HG02870 (cell line): ENCODE measurements around the gene SSPN.
A peak's percentile ranks its signal among the peaks of the same experiment; 100 is the strongest.

Experiments
- ATAC-seq: cut with Tn5 transposase; IDR thresholded peaks from one replicate; pipeline ENCODE4 v1.9.1; 2021; ENCODE audit warnings: mild to moderate bottlenecking, moderate library complexity; ENCODE audit not compliant: unreplicated experiment

SSPN gene

GRCh38 chr12:26255893-26256645 is 60.7 kb downstream of the SSPN start:
- no peak for ATAC-seq

GRCh38 chr12:26264215-26264838 is 69.0 kb downstream of the SSPN start:
- ATAC-seq: no peak

DNA sequence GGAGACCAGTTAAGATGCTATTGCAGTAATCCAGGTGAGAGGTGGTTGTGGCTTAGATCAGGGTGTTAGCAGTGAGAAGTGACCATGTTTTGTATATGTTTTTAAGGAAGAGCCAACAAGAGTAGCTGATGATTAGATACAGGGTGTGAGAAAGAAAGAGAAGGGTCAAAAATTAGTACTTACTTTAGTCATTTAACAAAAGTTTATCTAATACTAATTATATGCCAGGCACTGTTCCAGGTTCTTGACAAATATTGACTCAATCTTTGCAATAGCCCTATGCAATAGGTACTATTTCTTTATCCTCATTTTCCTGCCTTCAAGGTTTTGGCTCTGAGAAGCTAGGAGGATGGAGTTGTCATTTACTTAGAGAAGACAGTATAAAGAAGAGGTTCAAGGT is 70.2 kb downstream of the SSPN start:
- ATAC-seq: no peak

- no peak for ATAC-seq
Measured at GRCh38 chr12:26266881-26267280, 71.5 kb downstream of the SSPN start.

GRCh38 chr12:26268841-26269561 is 73.6 kb downstream of the SSPN start:
- no peak for ATAC-seq

- ATAC-seq: no peak
Measured at GRCh38 chr12:26269562-26270284, 74.3 kb downstream of the SSPN start.

DNA sequence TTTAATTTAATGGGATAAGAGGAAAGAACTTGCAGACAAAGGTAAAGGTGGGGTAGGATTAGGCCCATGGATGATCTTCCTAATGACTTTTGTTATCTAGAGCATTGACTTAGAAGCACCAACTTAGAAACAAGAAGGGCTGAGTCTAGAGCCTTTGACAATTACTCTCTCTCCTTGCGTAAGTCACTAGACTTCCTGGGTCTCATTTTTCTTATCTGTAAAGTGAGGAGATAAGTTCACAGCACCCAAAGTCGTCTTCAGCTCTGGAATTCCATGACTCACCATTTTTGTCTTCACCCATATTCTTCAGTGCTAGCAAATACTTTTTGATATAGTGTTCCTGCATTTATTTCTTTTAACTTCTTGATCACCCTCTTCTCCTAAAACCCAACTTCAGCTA is 75.7 kb downstream of the SSPN start:
- ATAC-seq: no peak

GRCh38 chr12:26271889-26272492 is 76.6 kb downstream of the SSPN start:
- ATAC-seq: no peak

DNA sequence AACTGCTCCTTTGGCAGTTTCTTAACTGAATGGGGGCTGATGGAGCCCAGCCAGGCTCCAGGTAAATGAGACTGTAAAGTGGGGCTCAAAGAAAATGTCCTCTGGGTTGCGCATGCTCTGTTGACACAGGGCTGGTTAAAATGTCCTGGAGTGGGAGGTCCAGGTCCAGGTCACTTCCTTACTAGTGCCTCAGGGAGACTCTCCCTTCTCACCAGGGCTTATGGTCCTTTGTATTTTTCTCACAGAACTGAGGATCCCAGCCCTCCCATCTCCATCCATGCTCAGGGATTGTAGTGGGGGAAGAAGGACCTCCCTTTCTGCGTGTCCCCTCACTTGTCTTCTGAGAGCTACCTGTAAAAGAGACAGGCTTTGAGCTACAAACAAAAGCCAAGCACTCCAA is 77.5 kb downstream of the SSPN start:
- ATAC-seq: no peak

DNA sequence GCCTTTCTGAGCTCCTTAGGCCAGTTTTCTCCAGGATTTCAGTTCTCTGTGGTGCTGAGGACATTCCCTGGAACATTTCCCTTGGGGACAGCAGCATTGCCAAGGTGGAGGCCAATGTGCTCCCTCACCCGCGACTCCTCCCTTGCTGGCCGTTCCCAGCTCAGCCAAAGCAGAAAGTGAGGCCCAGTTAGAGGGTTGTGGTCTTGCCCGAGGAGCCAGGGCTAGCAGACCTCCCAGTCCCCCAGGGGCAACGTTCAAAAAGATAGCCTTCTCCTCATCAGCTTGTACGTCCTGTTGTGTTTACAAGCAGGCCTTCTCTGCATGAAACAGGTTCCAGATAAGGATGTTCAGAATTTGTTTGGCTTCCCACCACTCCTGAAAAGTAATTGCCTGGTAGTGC is 78.4 kb downstream of the SSPN start:
- ATAC-seq: no peak

DNA sequence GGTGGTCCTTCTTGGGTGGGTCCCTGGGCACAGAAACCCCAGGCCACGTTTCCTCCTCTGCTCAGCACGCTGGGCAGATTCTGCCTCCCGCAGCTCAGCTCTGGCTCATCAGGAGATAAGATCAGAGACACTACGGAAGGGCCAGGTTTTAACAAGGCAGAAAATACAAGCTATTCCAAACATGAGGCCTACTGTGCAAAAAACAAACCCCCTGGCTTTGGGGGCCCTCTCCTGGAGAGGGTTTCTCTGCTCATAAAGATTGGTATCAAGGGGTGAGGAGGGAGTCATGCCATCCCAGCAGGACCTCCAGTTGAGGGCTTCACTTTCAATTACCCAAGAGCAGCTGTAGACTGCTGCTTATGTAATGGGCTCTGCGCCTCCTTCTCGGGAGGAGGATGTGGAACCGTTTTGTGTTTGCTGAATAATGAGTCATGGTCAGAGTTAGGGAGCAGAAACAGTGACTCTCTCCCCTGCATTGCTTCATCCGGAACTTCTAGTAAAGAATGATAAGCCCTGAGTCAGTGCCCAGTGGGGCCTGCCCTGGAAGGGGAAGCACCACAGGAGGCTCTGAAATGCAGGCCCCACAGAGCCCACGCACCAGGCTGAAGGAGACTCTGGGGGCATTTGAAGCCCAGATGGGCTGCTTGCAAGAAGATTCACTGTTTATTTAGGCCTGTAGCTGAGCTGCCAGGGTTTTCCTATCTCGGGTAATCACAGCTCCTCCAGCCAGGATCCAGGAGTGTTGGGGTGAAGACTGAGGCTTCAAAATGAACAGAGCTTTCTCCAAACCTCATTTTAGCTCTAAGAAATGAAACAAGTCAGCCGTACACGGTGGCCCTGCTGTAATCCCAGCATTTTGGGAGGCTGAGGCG is 79.3 kb downstream of the SSPN start:
- peak; percentile 96 for ATAC-seq

DNA sequence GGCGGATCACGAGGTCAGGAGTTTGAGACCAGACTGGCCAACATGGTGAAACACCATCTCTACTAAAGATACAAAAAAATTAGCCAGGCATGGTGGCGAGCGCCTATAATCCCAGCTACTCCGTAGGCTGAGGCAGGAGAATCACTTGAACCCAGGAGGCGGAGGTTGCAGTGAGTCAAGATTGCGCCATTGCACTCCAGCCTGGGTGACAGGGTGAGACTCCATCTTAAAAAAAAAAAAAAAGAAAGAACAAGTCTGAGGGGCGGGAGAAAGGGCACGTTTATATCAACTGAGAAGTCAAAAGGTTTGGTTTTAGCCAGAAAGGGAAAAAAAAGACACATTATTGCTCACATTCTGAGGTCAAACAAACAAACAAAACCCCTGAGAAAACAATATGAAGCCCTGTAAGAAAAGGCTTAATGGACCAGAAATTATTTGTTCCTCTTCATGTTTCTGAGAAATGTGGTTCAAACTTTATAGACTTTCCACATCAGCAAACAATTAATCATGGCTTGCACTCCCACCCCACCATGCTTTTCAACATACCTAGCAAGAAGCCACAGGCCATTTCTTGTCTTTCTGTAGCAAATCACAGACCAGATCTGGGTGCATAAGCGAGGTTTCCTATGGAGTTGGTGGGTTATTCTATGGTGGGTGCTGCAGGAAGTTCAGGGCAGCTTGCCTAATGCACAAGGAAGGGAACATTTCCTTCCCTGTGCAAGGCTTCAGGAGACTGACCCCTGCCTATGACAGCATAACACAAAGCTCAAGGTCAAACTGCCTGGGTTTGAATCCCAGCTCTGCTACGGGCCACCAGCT is 80.1 kb downstream of the SSPN start:
- ATAC-seq: no peak

GRCh38 chr12:26276709-26277108 is 81.3 kb downstream of the SSPN start:
- no peak for ATAC-seq

GRCh38 chr12:26277506-26278246 is 82.3 kb downstream of the SSPN start:
- ATAC-seq: no peak

- no peak for ATAC-seq
Measured at GRCh38 chr12:26278266-26278665, 82.9 kb downstream of the SSPN start.

- no peak for ATAC-seq
Measured at GRCh38 chr12:26278666-26279065, 83.3 kb downstream of the SSPN start.

DNA sequence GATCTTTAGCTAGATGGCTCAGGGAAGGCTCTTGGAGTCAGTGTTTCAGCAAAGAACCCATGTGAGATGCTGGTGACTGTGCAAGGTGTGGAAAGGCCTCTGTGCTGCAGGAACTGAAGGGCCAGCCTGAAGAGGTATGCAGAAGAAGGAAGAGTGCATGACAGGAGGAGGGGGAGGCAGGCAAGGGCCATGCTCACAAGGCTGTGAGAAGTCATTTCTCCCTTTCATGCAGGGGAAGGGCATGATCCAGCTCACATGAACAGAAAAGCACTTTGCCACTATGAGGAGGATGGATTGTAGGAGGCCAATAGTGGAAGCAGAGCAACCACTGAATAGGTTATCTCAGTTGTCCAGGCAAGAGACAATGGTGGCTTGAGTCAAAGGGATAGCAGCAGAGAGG is 83.7 kb downstream of the SSPN start:
- no peak for ATAC-seq

- ATAC-seq: no peak
Measured at GRCh38 chr12:26279908-26280307, 84.5 kb downstream of the SSPN start.

GRCh38 chr12:26280869-26281268 is 85.5 kb downstream of the SSPN start:
- no peak for ATAC-seq
